BJ (cell line): ENCODE measurements around the gene GRPR. TPM values are rescaled to one million over a fixed set of nuclear protein-coding genes. Genes with fewer than 3 reads are reported as not detected.

Source experiments
- CTCF ChIA-PET: fragments of 350-600 bp; formaldehyde crosslinking; extraction: SDS; loops from one replicate; lab custom pipeline; 2021; ENCODE audit warnings: antibody characterized with exemption, inconsistent platforms; lab: Yijun Ruan, JAX
- POLR2A ChIA-PET: fragments of 300-600 bp; sonication (Branson Sonifier 250); formaldehyde crosslinking; extraction: SDS; loops from one replicate; lab custom pipeline; 2021; ENCODE audit warnings: antibody characterized with exemption; lab: Charles Lee
- DNase-seq: peaks from one replicate; pipeline ENCODE4 v3.0.0-alpha.2; 2011; ENCODE audit warnings: low read depth
- H3K27me3 ChIP-seq: 2 replicates; pipeline ENCODE4 v1.6.0; 2011; ENCODE audit warnings: low read length; ENCODE audit not compliant: control insufficient read depth, insufficient read depth
- H3K36me3 ChIP-seq: 2 replicates; pipeline ENCODE4 v1.5.1; 2011; ENCODE audit warnings: low read length; ENCODE audit not compliant: control insufficient read depth, insufficient read depth
- H3K4me3 ChIP-seq: 2 replicates; pipeline ENCODE4 v1.5.1; 2011; ENCODE audit warnings: low read depth, mild to moderate bottlenecking, control low read depth, low read length
- polyA plus RNA-seq: library from polyadenylated mRNA; depleted of rRNA; stranded (reverse); fragments of >200 nt; gene quantifications from 2 replicates; pipeline ENCODE4 v1.2.3, GENCODE V29; 2011
- TF ChIP-seq, protein P1 (sequence below): IDR thresholded peaks from 2 replicates; pipeline ENCODE4 v1.5.1; 2011; ENCODE audit warnings: low read depth, mild to moderate bottlenecking, control low read depth, inconsistent platforms, low read length, moderate library complexity; ENCODE audit not compliant: insufficient read depth

The GRPR gene
- polyA plus RNA-seq, 1 experiment: 0.34 TPM

DNA sequence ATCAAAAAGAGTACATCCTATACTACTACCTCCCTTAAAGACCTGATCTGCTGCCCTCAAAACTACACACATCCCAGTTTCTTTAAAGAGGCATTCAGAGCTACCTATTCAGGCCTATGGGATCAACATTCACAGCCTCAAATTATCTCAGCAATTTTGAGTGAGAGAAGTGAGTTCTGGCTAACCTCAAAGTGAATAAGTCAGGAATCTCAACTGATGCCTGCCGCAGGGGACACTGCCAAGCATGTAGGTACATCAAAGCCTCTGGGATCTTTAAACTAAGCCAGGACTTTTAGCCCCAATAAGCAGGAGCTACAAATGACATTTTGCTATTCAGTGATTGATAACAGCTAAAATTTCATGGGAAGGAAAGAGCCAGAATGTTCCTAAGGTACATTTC lies 11.6 kb downstream of the GRPR start:
- no peak for DNase-seq
- POLR2A ChIA-PET: no interaction called here
- CTCF ChIA-PET: interaction anchor here (1.4 to 1.5 kb wide), 2 partner anchors 9 to 12 kb away, joined by 4 read pairs; partner anchors contain the start of gene GRPR
- TF ChIP-seq, protein P1, sequence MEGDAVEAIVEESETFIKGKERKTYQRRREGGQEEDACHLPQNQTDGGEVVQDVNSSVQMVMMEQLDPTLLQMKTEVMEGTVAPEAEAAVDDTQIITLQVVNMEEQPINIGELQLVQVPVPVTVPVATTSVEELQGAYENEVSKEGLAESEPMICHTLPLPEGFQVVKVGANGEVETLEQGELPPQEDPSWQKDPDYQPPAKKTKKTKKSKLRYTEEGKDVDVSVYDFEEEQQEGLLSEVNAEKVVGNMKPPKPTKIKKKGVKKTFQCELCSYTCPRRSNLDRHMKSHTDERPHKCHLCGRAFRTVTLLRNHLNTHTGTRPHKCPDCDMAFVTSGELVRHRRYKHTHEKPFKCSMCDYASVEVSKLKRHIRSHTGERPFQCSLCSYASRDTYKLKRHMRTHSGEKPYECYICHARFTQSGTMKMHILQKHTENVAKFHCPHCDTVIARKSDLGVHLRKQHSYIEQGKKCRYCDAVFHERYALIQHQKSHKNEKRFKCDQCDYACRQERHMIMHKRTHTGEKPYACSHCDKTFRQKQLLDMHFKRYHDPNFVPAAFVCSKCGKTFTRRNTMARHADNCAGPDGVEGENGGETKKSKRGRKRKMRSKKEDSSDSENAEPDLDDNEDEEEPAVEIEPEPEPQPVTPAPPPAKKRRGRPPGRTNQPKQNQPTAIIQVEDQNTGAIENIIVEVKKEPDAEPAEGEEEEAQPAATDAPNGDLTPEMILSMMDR: no peak
- H3K27me3 ChIP-seq: no peaks in the 10 kb centered on the region
- no peaks in the 10 kb centered on the region for H3K36me3 ChIP-seq
- no peak overlapping the region for H3K4me3 ChIP-seq

DNA sequence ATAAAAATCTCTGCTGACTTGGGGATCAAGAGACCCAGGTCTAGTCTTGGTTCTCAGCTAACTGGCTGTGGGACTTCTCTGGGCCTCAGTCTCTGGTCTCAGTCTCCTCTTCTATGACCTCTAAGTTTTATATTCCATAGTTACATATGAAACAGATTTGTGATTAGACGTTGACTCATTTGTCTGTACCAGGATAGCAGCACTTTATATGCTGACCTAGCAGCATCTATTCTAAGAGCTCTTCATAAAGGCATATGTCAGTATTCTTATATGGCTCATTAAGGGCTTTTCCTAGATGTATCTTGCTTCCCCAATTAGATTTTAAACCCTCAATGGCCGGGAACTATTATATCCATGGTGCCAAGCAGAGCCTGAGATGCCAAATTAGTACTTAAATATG lies 12.7 kb downstream of the GRPR start:
- Histone ChIP-seq H3K4me3 (no peak overlapping the region), H3K36me3 (no peaks in the 10 kb centered on the region), H3K27me3 (no peaks in the 10 kb centered on the region)
- CTCF ChIA-PET: interaction anchor here (1.0 to 1.5 kb wide), 2 partner anchors 8 to 9 kb away, joined by 4 read pairs; no protein-coding TSS in a partner anchor
- TF ChIP-seq, protein P1: no peak
- POLR2A ChIA-PET: no interaction called here
- no peak for DNase-seq

DNA sequence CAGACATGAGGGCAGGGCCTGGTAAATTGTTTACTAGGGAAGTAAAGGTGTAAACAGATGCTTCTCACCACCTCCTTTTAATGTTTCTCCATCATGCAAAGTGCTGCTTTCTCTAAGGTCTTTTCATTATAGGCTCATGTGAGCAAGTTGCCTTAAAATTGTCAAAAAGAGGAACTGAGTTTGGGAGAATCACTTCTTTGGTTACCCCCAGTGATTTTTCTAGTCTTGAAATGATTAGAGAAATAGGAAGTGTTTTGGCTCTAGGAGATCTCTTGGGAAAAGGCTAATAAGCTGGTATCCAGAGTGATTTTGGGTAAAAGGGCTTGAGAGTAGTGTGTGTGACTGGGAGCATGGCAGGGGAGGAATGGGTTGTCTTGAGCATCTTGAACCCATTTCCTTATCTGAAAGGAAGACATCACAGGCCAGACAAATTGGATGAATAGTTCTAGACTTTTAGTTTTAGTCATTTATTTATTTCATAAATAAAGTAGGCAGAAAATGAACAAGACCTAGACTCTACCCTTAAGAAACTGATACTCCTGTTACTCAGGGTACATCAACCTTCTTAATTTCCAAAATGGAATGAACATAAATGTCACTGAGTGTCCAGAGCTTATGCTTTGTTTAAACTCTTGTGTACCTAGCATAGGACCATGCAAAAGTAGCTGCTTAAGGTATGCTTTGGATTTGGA lies 14.2 kb downstream of the GRPR start:
- Histone ChIP-seq H3K36me3 (no peaks in the 10 kb centered on the region), H3K27me3 (no peaks in the 10 kb centered on the region), H3K4me3 (no peak overlapping the region)
- ChIA-PET POLR2A (no interaction called here), CTCF (no interaction called here)
- no peak for DNase-seq
- TF ChIP-seq, protein P1: no peak

DNA sequence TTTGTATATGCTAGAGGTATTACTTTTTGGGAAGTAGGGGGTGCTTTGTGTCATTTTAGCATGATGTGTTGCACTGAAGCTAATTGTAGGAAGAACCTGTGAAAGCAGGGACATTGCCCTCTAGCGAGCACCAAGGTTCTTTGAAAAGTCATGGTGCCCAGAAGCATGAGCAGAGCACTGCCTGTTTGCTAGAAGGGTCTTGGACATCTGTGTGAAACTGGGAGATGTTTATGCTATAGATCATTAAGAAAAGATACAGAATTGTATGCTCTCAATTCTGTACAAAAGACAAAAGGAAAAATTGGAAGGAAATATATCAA lies 14.7 kb downstream of the GRPR start:
- ChIA-PET CTCF (no interaction called here), POLR2A (no interaction called here)
- TF ChIP-seq, protein P1: no peak
- Histone ChIP-seq H3K27me3 (no peaks in the 10 kb centered on the region), H3K36me3 (no peaks in the 10 kb centered on the region), H3K4me3 (no peak overlapping the region)
- no peak for DNase-seq

DNA sequence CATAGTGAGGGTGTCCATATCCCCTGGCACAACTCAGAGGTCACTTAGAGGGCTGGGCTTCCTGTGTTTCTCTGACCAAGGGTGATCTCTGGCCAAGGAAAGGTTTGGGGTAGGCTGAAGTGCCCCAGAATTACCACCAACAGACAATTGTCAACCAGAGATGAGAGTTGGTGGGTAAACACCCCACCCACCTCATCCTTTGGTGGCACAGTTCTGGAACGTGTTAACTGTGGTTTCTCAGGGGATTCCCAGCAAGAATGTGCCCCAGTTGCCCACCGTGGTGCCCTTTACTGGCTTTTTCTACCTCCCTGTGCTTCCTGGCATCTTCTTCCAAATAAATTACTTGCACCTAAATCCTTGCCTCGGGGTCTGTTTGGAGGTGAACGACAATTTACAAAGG lies 17.1 kb downstream of the GRPR start:
- no peaks in the 10 kb centered on the region for H3K27me3 ChIP-seq
- TF ChIP-seq, protein P1: no peak
- H3K4me3 ChIP-seq: no peak overlapping the region
- POLR2A ChIA-PET: no interaction called here
- no peak for DNase-seq
- H3K36me3 ChIP-seq: no peaks in the 10 kb centered on the region
- CTCF ChIA-PET: no interaction called here
